Measurements from ENCODE around the gene RGL4.
A peak's percentile ranks its signal among the peaks of the same experiment; 100 is the strongest.
"Not testable (repeated sequence)": the region's sequence is repeated elsewhere in the genome, so short reads cannot be mapped to it uniquely, and the experiment has no call there.

RGL4 gene

GRCh38 chr22:23698673-23699235, 7.9 kb downstream of the RGL4 start:
- DNase-seq (ENCODE audit: low spot score) = no peak

DNA sequence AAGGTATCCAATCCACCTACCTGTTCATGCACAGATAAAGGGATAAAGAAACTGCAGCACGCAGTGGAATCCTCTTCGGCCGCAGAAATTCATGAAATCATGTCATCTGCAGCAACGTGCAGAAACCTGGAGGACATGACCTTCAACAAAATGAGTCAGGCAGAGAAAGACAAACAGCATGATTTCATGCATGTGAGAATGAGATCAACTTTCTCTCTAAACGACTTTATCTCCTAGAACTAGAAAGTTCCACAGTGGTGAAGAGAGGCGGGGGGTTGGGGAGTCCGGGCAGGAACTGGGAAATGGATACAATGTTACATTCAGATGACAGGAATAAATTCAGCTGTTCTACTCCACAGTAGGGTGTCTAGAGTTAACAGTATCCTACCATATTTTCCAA, 9.9 kb downstream of the RGL4 start:
- DNase-seq (ENCODE audit: low spot score) = no peak

GRCh38 chr22:23704062-23704461, 13.2 kb downstream of the RGL4 start:
- no peak for DNase-seq (ENCODE audit: low spot score)

GRCh38 chr22:23704829-23705228, 14.0 kb downstream of the RGL4 start:
- DNase-seq (ENCODE audit: low spot score) = no peak

DNA sequence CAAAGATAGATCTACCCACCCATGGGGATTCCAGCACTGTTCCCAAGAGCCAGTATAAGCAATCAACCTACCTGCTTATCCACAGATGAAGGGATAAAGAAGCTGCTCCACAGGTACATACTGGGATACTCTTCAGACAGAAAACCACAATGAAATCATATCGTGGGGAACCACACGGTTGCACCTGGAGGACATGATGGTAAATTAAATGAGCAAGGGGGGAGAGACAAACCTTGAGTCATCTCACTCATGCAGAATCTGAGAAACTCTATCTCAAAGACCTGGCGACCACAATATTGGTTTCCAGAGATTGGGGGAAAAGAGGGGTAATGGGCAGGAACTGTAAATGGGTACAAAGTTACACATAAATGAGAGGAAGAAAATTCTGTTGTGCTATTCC, 14.5 kb downstream of the RGL4 start:
- no peak for DNase-seq (ENCODE audit: low spot score)

DNA sequence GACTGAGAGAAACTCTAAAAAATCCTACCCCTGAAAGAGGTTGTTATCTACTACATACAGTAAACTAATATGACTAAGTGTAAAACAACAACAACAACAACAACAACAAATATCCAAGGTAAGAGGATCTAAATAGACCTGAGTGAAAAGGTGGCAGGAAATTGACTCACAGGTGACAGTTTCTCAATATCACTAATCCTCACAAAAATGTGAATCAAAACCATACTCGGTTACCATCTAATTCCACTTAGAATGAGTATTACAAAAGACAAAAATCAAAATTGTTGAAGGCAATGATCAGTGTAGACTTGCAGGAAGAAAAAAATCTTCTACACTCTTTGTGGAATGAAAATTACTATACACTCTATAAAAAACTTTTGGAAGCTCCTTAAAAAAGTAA, 17.5 kb downstream of the RGL4 start:
- no peak for DNase-seq (ENCODE audit: low spot score)

- DNase-seq (ENCODE audit: low spot score) = peak; percentile 73
Observed at GRCh38 chr22:23709107-23709506, 18.3 kb downstream of the RGL4 start.

DNA sequence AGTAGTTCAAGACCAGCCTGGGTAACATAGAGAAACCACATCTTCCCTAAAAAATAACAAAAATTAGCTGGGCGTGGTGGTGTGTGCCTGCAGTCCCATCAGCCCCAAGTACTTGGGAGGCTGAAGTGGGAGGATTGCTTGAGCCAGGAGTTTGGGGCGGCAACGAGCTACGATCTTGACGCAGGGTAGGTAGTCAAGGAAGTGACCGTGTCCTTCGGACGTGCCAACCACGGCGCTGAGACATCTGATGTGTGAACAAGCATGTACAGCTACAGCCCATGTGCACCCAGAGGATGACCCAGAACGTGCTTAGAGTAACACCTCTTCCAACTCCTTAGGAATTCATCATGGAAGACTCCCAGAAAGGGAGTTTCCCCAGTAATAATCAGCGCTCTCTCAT, 21.4 kb downstream of the RGL4 start:
- DNase-seq (ENCODE audit: low spot score) = no peak

- DNase-seq (ENCODE audit: low spot score) = no peak
Observed at GRCh38 chr22:23713696-23714595, 23.1 kb downstream of the RGL4 start.

DNA sequence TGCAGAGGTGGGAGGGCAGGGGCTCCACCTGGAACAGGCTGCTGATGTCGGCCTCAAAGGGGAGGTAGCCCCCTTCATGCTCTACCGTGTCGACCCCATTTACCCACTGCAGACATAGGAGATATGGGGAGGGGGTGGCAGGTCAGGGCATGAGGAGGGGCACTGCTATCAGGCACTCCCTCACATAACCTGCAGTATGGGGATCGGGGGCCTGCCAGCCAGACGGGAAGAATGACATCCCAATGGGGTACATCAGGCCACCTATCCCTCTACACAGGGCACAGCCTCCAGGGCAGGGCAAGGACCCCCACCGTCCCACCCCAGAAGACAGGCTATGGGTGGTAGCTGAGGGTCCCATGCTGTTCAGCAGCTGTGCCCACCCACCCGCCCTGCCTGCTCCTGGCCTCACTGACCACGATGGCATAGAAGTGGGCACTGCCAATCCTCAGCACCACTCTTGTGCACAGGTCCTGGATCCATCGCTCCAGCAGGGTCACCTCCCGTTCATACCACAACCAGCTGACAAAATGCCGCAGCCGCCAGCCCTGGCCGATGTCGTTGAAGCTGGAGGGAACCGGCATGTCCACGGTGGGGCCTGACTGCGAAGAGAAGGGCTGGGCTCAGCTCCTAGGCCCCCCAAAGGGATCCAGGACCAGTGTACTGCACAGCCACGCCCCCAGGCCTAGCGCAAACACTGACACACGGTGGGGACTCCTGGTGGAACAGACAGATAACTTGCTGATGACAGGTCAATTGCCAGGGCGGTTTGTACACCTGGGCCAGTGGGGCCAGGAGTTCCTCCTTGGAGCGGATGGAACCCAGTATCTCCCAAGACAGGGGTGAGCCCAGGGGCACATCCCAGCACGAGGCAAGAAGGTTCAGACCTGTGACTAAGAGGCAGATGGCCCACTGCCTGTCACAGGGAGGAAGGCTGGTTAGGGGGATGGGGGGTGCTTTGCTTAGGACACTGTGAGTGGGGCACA, 24.1 kb downstream of the RGL4 start:
- no peak for DNase-seq (ENCODE audit: low spot score)

DNA sequence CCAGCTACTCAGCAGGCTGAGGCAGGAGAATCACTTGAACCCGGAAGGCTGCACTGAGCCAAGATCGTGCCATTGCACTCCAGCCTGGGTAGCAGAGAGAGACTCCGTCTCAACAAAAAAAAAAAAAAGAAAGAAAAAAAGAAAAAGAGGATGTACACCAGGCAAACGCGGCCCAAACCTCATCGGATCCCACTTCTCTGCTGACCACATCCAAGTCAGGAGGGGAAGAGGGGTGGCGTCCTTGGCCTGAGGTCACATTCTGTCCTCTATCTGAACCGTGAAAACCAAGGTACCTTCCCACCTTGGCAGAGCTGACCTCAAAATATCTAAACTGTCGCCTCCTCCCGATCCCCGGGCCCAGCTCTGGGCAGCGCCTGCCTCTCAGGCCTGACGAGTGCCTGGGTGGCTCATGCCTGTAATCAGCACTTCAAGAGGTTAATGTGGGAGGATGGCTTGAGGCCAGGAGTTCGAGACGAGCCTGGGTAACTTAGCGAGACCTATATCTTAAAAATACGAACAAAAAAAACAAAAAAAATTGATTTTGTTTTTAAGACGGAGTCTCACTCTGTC, 25.1 kb downstream of the RGL4 start:
- DNase-seq (ENCODE audit: low spot score) = no peak

DNA sequence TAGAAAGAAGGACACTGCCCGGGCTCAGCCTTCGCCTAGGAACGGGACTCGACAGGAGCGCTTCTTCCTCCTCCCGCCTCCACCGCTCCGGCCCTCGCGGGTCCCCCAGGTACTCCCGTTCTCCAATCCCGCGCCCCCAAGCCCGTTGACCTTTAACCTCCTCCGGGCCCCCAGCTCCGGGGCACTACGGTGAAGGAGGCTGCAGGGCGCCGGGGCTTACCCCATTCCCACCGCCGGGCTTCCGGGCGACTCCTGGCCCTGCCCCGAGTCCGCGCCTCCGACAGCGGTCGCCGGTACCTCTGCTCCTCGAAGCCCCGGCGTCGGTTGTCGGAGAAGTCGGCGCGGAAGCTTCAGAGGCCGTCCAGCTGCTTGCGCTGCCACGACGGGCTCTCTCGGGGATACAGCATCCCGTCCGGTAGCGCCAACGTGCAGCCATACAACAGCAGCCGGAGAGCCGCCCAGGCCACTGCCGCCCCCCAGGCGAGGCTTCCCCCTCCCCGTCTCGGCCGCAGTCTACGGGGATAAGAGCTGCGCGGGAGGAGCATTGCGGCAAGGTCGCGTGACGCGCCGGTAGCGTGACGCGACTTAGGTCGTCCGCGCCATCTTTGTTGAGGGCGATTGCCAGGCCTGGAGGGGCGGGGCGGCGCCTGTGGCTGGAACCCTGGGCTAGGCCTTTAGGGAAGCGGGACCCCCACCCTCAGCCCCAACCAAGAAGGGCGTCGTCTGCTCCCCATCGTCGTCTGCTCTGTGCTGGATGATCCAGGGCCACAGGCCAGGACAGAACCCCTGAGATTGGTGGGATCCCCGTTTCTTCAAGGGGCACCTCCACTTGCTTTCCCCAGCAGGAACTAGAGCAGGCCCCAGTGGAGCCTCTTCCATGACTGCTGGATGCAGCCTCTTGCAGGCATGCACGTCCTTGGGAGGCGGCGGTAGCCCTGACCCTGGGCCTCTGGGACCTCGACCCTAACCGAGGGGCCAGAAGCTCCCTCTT, 26.3 kb downstream of the RGL4 start:
- peak; percentile 95 for DNase-seq (ENCODE audit: low spot score)

GRCh38 chr22:23718371-23719165, 27.8 kb downstream of the RGL4 start:
- DNase-seq (ENCODE audit: low spot score) = no peak

DNA sequence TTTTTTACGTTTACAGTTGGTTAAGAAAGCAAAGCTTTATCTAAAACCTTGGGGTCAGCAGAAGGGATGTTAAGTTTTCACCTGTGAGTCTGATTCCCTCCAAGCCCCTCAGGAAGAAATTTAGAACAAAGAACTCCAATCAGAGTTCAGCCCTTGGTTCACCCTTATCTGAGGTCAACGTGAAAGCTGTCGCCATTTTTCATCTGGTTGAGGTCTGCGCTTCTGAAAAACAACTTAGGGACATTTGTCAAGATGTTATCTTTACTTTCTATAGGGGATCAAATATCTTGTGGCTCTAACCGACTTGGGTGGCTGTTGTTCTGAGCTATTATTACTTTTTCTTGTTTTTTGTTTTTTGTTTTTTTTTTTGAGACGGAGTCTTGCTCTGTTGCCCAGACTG, 30.0 kb downstream of the RGL4 start:
- no peak for DNase-seq (ENCODE audit: low spot score)

- DNase-seq (ENCODE audit: low spot score) = no peak
Observed at GRCh38 chr22:23722160-23722559, 31.3 kb downstream of the RGL4 start.

- no peak for DNase-seq (ENCODE audit: low spot score)
Observed at GRCh38 chr22:23722724-23723123, 31.9 kb downstream of the RGL4 start.

- not testable (repeated sequence) for DNase-seq (ENCODE audit: low spot score)
Observed at GRCh38 chr22:23728108-23728507, 37.3 kb downstream of the RGL4 start.

DNA sequence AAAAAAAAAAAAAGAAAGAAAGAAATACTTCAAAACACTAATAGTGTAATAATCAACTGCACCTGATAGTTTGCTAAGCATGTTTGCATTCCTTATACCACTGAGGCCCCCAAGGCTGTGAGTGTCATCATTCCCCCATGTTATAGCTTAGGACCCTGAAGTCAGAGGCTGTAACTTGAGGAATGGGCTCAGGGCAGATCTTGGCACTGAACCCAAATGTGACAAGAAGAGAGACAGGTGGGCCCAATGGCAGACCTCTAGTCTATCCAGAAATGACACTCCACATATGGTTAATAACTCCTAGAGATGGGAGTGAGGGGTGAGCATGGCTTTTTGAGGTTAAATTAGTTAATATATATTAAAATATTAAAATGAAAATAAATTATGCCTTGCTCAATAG, 46.9 kb downstream of the RGL4 start:
- no peak for DNase-seq (ENCODE audit: low spot score)

DNA sequence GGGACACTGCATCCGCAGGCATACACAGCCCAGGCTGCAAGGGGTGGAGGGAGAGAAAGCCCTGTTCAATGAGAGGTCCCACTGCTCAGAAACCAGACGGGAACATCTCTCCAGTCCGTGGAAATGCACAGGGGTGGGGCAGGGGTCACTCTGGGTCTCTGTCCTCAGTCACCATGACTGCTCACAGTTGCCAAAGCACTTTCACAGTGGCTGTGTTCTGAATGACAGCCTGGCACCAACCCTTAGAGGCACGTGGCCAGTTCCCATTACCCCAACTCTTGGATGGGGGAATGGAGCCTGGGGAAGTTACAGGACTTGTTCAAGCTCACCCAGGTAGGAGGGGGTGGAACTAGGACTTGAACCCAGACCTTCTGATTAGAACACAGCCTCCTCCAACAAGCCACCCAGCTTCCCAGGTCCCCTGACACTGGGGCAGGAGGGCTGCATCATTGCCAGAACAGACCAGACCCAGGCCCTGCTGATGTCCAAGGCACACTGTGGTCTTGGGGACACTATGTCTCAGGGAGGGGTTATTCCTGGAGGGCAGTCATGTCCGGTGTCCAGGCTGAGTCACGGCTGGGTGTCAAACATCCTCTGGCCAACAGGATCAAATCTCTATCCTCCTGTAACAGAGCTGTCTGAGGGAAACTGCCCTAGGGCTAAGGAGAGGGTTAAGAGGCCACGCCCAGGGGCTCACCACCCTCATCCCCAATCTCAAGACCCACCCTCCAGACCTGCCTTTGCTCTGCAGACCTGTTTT, 51.9 kb downstream of the RGL4 start:
- no peak for DNase-seq (ENCODE audit: low spot score)

All from GM03348 (cell line).